ENCODE measurements around the gene ARHGAP8.

DNA sequence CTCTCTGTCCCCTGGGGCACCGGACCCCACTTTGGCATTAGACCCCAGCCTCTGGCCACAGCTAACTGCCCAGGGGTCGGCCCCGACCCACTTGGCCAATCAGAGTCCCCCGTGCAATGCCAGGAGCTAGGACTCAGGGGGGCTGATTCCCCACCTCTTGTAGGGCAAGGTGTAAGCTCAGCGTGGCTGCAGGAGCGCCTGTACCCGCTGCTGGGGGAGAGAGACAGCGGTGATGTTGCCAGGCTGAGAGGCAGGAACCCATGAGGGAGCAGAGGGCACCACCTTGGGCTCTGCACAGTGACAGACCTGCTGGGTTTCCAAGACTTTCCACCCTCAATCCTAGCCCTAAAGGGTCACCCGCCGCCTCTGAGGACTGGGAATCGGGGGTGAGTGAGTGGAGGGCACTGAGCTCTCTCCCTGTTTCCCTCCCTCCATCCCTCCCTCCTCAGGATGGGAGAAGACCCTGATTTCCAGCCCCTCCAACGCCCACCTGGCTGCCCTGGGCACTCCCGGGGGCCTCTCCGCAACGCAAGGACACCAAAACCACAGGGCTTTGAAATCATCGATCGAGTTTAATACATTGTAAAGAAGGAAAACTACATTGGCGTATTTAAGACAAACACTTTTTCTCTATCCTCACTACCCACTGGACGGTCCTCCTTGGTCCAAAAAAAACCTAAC lies 128.4 kb downstream of the ARHGAP8 start:
- TF ChIP-seq POLR2AphosphoS5 (IDR thresholded peaks at IDR 0.05), result no peak
- TF ChIP-seq, protein P1, sequence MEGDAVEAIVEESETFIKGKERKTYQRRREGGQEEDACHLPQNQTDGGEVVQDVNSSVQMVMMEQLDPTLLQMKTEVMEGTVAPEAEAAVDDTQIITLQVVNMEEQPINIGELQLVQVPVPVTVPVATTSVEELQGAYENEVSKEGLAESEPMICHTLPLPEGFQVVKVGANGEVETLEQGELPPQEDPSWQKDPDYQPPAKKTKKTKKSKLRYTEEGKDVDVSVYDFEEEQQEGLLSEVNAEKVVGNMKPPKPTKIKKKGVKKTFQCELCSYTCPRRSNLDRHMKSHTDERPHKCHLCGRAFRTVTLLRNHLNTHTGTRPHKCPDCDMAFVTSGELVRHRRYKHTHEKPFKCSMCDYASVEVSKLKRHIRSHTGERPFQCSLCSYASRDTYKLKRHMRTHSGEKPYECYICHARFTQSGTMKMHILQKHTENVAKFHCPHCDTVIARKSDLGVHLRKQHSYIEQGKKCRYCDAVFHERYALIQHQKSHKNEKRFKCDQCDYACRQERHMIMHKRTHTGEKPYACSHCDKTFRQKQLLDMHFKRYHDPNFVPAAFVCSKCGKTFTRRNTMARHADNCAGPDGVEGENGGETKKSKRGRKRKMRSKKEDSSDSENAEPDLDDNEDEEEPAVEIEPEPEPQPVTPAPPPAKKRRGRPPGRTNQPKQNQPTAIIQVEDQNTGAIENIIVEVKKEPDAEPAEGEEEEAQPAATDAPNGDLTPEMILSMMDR (IDR thresholded peaks at IDR 0.05), result no peak
- TF ChIP-seq POLR2A (IDR thresholded peaks at IDR 0.05), result no peak

Data from prostate gland (tissue), 2 donors.